Measurements from ENCODE around the gene MSRB3. TPM values are rescaled to one million over a fixed set of nuclear protein-coding genes. Genes with fewer than 3 reads are reported as not detected.

MSRB3 gene
- total RNA-seq, 1 donor = 55.1 TPM

DNA sequence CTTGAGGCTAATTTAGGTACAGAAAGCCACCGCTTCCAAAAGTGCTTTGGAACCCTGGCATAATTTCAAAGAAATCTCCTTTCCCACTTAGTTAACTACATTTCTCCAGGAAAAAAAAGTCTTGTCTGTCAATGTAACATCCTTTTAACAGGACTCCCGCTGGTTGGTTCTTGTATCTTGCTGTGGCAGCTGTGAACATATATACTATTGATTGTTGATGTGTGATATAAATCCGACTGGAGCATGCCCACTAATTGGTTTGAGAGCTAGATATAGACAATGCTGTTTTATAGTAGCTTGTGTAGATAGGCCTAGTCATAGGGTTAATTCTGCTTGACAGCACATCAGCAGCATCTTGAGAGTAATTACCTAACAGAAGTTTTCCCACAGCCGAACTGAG lies 89.6 kb downstream of the MSRB3 start:
- TF ChIP-seq, protein P1, sequence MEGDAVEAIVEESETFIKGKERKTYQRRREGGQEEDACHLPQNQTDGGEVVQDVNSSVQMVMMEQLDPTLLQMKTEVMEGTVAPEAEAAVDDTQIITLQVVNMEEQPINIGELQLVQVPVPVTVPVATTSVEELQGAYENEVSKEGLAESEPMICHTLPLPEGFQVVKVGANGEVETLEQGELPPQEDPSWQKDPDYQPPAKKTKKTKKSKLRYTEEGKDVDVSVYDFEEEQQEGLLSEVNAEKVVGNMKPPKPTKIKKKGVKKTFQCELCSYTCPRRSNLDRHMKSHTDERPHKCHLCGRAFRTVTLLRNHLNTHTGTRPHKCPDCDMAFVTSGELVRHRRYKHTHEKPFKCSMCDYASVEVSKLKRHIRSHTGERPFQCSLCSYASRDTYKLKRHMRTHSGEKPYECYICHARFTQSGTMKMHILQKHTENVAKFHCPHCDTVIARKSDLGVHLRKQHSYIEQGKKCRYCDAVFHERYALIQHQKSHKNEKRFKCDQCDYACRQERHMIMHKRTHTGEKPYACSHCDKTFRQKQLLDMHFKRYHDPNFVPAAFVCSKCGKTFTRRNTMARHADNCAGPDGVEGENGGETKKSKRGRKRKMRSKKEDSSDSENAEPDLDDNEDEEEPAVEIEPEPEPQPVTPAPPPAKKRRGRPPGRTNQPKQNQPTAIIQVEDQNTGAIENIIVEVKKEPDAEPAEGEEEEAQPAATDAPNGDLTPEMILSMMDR (IDR thresholded peaks at IDR 0.05; ENCODE audit: insufficient read depth, low read length) = no peak
- no peak for DNase-seq (ENCODE audit: low read depth)
- H3K4me3 ChIP-seq (ENCODE audit: low read depth, low read length) = no peak overlapping the region

DNA sequence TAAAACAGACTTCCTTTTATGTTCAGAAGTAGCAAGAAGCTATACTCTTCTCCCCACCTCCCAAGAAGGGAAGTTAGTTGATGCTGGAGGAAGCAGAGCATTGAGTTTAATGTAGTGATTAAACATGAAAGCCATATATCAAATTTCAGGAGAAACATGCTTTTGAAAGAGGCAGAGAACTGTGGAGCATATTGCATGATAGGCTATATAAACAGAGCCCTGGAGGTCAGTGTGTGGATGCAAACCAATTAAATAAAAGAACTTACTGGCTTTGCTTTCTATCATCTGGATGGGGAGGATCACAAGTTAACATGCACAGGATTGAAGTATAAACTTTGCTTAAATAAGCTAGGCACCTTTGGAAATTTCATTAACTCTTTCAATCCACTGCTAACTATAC lies 94.1 kb downstream of the MSRB3 start:
- no peak overlapping the region for H3K4me3 ChIP-seq (ENCODE audit: low read depth, low read length)
- TF ChIP-seq, protein P1 (IDR thresholded peaks at IDR 0.05; ENCODE audit: insufficient read depth, low read length) = no peak
- DNase-seq (ENCODE audit: low read depth) = no peak

DNA sequence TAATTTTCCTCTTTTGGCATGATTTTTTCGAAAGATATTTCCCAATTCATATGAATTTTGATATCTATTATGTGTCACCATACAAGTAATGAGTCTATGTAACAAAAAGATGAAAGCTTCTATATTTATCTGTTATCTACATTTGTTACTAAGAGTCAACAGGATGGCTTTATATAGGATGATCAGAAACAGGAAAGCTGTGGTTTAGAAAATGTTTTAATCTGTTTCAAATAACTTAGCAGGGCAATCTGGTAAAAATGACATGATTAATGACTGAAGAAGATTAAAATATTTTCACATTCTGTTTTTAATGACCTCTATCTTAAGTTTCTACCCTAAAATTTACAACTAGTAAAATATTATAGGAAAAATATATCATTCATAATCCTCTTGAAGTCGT lies 105.8 kb downstream of the MSRB3 start:
- no peak for DNase-seq (ENCODE audit: low read depth)
- H3K4me3 ChIP-seq (ENCODE audit: low read depth, low read length) = no peak overlapping the region
- TF ChIP-seq, protein P1 (IDR thresholded peaks at IDR 0.05; ENCODE audit: insufficient read depth, low read length) = no peak

DNA sequence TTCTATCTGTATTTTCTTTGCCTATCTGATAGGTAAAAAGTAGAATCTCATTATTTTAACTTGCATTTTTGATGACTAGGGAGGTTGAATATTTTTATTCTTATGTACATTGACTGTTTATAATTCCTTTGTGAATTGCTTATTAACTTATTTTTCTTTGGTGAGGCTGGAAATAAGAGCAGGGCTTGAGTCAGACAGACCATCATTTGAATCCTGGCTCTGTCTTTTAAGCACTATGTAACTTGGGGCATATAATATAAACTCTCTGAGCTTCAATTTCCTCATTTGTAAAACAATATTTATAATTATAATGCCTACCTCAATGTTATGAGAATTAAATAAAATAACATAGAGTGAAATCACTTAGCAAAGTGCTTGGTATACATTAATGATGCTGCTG lies 108.9 kb downstream of the MSRB3 start:
- no peak overlapping the region for H3K4me3 ChIP-seq (ENCODE audit: low read depth, low read length)
- no peak for DNase-seq (ENCODE audit: low read depth)

DNA sequence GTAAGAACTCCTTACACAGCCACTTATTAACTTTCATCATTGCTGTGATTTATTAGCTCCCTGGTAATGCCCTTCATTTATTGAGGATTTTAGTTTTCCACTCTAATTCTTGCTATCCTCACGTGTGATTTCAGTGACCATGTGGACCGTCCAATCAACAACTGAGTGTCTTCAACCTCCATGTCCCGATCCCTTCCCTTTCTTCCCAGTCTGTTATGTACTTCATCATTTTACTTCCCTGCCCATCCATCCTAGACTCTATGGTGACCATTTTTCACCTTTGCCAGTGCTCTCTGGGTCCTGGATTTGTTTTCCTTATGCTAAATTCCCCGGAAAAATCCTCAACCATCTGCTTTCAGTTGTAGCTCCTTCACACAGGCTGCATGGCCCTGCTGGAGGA lies 111.0 kb downstream of the MSRB3 start:
- DNase-seq (ENCODE audit: low read depth) = no peak
- H3K4me3 ChIP-seq (ENCODE audit: low read depth, low read length) = no peak overlapping the region
- TF ChIP-seq, protein P1 (IDR thresholded peaks at IDR 0.05; ENCODE audit: insufficient read depth, low read length) = no peak

More for the DNA sequence above, 108.9 kb downstream of the MSRB3 start:
- TF ChIP-seq, protein P1 (IDR thresholded peaks at IDR 0.05; ENCODE audit: insufficient read depth, low read length) = no peak

DNA sequence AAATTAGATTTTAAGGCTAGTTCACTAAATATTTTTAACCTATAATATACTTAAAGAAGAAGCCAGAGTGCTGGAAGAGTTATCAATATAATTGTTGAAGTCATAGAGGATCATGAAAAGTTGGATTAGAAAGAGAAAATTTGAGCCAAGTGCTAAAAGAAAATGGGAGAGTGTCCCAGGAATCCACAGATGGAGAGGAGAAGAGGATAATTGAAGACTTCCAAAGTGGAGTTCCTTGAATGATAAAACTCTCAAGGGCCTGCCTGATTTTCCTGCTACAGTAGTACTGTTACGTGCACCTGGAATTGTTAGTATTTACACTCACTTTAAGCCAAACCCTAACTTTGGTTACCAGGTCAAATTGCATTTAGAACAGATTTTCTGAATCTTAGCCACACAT lies 113.2 kb downstream of the MSRB3 start:
- no peak for DNase-seq (ENCODE audit: low read depth)
- no peak overlapping the region for H3K4me3 ChIP-seq (ENCODE audit: low read depth, low read length)
- TF ChIP-seq, protein P1 (IDR thresholded peaks at IDR 0.05; ENCODE audit: insufficient read depth, low read length) = no peak

DNA sequence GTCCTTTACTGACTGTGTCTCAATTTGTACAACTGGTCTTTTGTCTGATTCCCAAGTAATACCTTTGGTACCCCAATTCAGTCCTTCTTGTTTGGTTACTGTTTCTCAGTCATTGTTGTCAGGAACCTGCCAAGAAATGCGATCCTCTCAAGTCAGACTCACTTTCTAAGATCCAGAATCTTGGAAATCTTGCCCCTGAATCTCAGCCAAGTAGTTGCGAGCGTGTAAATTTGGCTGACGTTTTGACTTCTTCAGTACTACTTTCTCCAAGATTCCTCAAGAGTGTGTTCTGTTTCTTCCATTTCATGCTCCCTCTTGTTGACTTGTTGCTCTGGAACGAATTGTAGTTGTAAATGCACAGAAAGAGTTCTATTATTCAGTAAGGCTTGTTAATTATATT lies 114.0 kb downstream of the MSRB3 start:
- TF ChIP-seq, protein P1 (IDR thresholded peaks at IDR 0.05; ENCODE audit: insufficient read depth, low read length) = no peak
- no peak overlapping the region for H3K4me3 ChIP-seq (ENCODE audit: low read depth, low read length)
- DNase-seq (ENCODE audit: low read depth) = peak; percentile 15
